ENCODE measurements around the gene CCL5. TPM values are rescaled to one million over a fixed set of nuclear protein-coding genes. Genes with fewer than 3 reads are reported as not detected.

Gene CCL5
- total RNA-seq, 2 donors from 2014 or later: 3.6 to 4.4 TPM

DNA sequence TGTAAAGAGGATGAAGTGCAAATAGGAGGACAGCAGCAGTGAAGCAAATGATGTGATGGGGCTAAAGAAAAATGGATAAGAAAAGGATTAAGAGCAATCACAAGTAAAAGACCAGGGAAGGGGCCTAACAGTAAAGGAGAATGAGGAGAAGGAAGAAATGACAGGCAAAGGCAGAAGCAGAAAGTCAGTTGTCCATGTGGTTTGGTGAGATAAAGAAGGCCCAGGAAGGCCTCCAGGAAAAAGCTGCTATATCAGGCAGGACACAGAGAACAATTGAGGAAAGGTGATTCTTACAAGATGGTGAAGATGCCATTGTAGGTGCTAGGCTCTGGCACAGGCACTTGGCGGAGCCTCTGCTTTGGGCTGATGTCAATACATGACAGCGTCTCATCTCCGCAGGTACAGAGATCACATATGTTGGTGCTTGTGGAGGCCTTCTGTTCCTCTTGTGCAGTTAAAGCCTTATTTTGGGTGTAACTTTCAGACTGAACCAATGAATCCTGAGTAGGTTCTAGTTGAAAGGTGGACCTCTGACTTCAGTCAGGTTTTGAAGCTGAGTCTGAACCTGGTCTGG is 32.3 kb upstream of the CCL5 start:
- Histone ChIP-seq H3K4me3 (no peak overlapping the region), H3K27me3 (no peaks in the 10 kb centered on the region), H3K27ac (no peak overlapping the region), H3K9me3 (no peaks in the 10 kb centered on the region), H3K4me1 (no peaks in the 10 kb centered on the region), H3K36me3 (no peaks in the 10 kb centered on the region), H3K9ac (ENCODE audit: low read depth in 2 of 2, low read length in 2 of 2) (no peak overlapping the region)
- TF ChIP-seq, protein P1, sequence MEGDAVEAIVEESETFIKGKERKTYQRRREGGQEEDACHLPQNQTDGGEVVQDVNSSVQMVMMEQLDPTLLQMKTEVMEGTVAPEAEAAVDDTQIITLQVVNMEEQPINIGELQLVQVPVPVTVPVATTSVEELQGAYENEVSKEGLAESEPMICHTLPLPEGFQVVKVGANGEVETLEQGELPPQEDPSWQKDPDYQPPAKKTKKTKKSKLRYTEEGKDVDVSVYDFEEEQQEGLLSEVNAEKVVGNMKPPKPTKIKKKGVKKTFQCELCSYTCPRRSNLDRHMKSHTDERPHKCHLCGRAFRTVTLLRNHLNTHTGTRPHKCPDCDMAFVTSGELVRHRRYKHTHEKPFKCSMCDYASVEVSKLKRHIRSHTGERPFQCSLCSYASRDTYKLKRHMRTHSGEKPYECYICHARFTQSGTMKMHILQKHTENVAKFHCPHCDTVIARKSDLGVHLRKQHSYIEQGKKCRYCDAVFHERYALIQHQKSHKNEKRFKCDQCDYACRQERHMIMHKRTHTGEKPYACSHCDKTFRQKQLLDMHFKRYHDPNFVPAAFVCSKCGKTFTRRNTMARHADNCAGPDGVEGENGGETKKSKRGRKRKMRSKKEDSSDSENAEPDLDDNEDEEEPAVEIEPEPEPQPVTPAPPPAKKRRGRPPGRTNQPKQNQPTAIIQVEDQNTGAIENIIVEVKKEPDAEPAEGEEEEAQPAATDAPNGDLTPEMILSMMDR (IDR thresholded peaks at IDR 0.05): no peak
- intact Hi-C loops (cut with DNase I): no loop called here
- no peak for DNase-seq

DNA sequence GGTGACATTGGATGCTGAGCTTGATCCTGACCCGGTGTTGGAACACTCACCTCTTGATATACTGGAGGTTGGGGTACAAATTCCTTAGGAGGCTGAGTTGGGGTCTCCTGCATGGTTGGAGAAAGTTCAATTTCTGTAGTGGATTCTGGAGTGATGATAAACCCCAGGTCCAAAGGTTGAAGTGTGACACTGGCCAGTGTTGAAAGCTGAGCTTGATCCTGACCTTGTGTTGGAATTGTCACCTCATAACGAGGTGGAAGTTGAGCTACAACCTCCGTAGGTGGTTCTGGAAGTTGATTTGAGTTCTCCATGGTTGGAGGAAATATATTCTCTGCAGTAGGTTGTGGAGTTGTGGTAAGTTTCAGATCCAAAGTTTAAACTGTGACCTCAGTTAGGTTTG is 29.2 kb upstream of the CCL5 start:
- H3K9ac ChIP-seq (ENCODE audit: low read depth in 2 of 2, low read length in 2 of 2): no peak overlapping the region
- no peak overlapping the region for H3K4me3 ChIP-seq
- TF ChIP-seq, protein P1 (IDR thresholded peaks at IDR 0.05): no peak
- H3K4me1 ChIP-seq: no peaks in the 10 kb centered on the region
- no peaks in the 10 kb centered on the region for H3K27me3 ChIP-seq
- H3K27ac ChIP-seq: no peak overlapping the region
- no peaks in the 10 kb centered on the region for H3K36me3 ChIP-seq
- intact Hi-C loops (cut with DNase I): no loop called here
- DNase-seq: no peak
- H3K9me3 ChIP-seq: no peaks in the 10 kb centered on the region

DNA sequence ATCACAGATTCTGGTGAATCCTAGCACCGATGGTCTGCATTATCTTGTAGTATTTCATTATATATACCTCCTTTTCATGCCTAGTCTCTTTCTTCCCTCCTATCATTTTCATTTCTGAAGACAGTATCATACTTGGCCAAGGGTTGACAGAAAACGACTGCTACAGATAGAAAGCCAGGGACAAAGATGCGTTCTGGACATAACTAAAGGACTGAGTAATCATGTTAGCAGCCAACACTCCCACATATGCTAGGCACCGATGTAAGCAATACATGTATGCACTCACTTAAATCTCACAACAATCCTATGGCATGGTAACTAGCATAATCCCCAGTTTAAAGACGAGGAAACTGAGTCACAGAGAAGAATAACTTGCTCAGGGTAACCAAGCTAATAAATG is 27.5 kb upstream of the CCL5 start:
- no peak for DNase-seq
- Histone ChIP-seq H3K36me3 (no peaks in the 10 kb centered on the region), H3K9ac (ENCODE audit: low read depth in 2 of 2, low read length in 2 of 2) (no peak overlapping the region), H3K9me3 (no peaks in the 10 kb centered on the region), H3K27ac (no peak overlapping the region), H3K27me3 (no peaks in the 10 kb centered on the region), H3K4me1 (no peaks in the 10 kb centered on the region), H3K4me3 (no peak overlapping the region)
- TF ChIP-seq, protein P1 (IDR thresholded peaks at IDR 0.05): no peak
- intact Hi-C loops (cut with DNase I): no loop called here

DNA sequence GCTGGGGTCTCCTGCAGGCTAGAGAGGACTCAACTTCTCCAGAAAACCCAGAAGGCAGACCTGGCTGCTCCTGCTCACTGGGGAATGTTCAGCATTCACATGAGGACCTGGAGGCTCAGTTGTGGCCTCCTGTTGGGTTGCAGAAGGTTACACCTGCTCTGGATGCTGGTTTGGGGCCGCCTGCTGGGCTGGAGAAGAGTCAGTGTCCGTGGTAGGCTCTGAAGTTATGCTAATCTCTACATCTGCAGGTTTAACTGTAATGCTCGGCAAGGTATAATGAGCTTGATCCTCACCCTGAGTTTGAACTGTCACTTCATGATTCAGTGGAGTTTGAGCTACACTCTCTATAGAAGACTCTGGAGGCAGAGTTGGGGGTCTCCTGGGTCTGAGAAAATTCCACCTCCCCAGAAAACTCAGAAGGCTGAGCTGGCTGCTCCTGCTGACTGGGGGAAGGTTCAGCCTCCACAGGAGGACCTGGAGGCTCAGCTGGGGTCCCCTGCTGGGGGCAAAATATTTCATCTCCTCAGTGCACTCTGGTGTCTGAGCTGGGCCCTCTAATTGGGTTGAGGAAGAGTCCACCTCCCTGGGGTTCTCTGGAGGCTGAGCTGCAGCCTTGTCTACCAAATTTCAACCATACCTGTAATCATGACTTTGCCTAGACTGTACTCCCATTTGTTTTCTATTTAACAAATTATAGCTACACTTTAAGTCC is 26.9 kb upstream of the CCL5 start:
- H3K27ac ChIP-seq: no peak overlapping the region

DNA sequence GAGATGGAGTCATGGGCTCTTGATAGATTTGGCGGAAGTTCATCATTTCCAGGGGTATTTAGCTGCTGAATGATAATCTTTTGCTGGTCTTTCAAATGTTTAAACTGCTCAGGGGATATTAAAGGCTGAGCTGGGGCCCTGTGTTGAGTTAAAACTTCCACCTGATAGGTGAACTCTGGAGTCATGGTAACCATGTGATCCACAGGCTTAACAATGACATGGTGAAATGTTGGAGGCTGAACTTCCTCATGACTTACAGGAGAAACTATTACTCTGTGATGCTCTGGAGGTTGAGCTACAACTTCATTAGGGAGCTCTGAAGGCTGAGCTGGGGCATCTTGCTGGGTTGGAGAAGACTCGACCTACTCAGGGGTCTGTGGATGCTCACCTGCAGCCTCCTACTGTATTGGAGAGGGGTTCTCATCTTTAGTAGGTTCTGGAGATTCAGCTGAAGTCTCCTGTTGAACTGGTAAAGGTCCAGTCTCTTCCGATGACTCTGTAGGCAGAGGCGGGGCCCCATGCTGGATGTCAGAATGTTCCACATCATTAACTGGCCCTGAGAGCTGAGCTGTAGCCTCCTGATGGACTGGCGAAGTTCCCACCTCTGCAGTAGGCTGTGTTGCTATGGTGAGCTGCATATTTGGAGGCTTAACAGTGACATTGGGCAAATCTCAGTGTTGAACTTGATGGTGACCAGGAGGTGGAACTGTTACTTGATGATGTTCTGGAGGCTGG is 26.2 kb upstream of the CCL5 start:
- TF ChIP-seq, protein P1 (IDR thresholded peaks at IDR 0.05): no peak
- no peak overlapping the region for H3K9ac ChIP-seq (ENCODE audit: low read depth in 2 of 2, low read length in 2 of 2)
- H3K36me3 ChIP-seq: no peaks in the 10 kb centered on the region
- no peaks in the 10 kb centered on the region for H3K27me3 ChIP-seq
- H3K9me3 ChIP-seq: no peaks in the 10 kb centered on the region
- H3K4me3 ChIP-seq: no peak overlapping the region
- no peaks in the 10 kb centered on the region for H3K4me1 ChIP-seq
- intact Hi-C loops (cut with DNase I): no loop called here
- no peak for DNase-seq
- H3K27ac ChIP-seq: no peak overlapping the region

More for the DNA sequence above, 26.9 kb upstream of the CCL5 start:
- no peaks in the 10 kb centered on the region for H3K36me3 ChIP-seq
- no peaks in the 10 kb centered on the region for H3K4me1 ChIP-seq
- intact Hi-C loops (cut with DNase I): no loop called here
- H3K9me3 ChIP-seq: no peaks in the 10 kb centered on the region
- H3K27me3 ChIP-seq: no peaks in the 10 kb centered on the region
- no peak overlapping the region for H3K4me3 ChIP-seq
- H3K9ac ChIP-seq (ENCODE audit: low read depth in 2 of 2, low read length in 2 of 2): no peak overlapping the region
- TF ChIP-seq, protein P1 (IDR thresholded peaks at IDR 0.05): no peak
- DNase-seq: no peak
